Brain microvascular endothelial cell (primary cell): ENCODE measurements around the gene ABCB6.
A peak's percentile ranks its signal among the peaks of the same experiment; 100 is the strongest.

Experiments used
- DNase-seq: peaks from one replicate; pipeline ENCODE4 v3.0.0-alpha.2; 2020
- H3K27ac ChIP-seq: fragments of 250-450 bp; sonication (Bioruptor Pico); 2 replicates; pipeline ENCODE4 v1.5.1; 2020; ENCODE audit warnings: mild to moderate bottlenecking, moderate library complexity
- H3K27me3 ChIP-seq: fragments of 250-450 bp; sonication (Bioruptor Pico); replicated peaks from 2 replicates; pipeline ENCODE4 v1.5.1; 2020; ENCODE audit warnings: mild to moderate bottlenecking
- H3K36me3 ChIP-seq: fragments of 250-450 bp; sonication (Bioruptor Pico); replicated peaks from 2 replicates; pipeline ENCODE4 v1.5.1; 2020; ENCODE audit warnings: mild to moderate bottlenecking
- H3K4me3 ChIP-seq: 2 replicates; pipeline ENCODE4 v1.5.1; 2011; ENCODE audit warnings: low read depth, mild to moderate bottlenecking, control low read depth, low read length, moderate library complexity
- CTCF ChIP-seq: IDR thresholded peaks from 2 replicates; pipeline ENCODE4 v1.5.1; 2011; ENCODE audit warnings: low read depth, mild to moderate bottlenecking, moderate library complexity, low read length, control low read depth, inconsistent platforms; ENCODE audit errors: missing control alignments
- in situ Hi-C: cut with HindIII; loops from 2 replicates; pipeline ENCODE4 v1.10.0; 2017; ENCODE audit warnings: low sequenced_read_pairs, low pct_ligation_motif_present

The ABCB6 gene

GRCh38 chr2:219218217-219218731 is 484 bp downstream of the ABCB6 start:
- in situ Hi-C loops = no loop called here
- Histone ChIP-seq H3K27ac (peak overlapping the region; percentile 79), H3K36me3 (peaks cover 28% of the 10 kb centered on the region), H3K27me3 (no peaks in the 10 kb centered on the region), H3K4me3 (peak overlapping the region; percentile 64)
- no peak for TF ChIP-seq CTCF
- peak; percentile 75 for DNase-seq

GRCh38 chr2:219216535-219216915 is 2.2 kb downstream of the ABCB6 start:
- Histone ChIP-seq H3K36me3 (peaks cover 15% of the 10 kb centered on the region), H3K4me3 (no peak overlapping the region), H3K27ac (no peak overlapping the region), H3K27me3 (no peaks in the 10 kb centered on the region)
- in situ Hi-C loops = no loop called here
- DNase-seq = no peak
- no peak for TF ChIP-seq CTCF

GRCh38 chr2:219215871-219216534 is 2.8 kb downstream of the ABCB6 start:
- in situ Hi-C loops = no loop called here
- TF ChIP-seq CTCF = no peak
- Histone ChIP-seq H3K27me3 (no peaks in the 10 kb centered on the region), H3K36me3 (peaks cover 10% of the 10 kb centered on the region), H3K27ac (no peak overlapping the region), H3K4me3 (no peak overlapping the region)
- DNase-seq = no peak

- no peak overlapping the region for H3K27ac ChIP-seq
- in situ Hi-C loops = no loop called here
- no peak for DNase-seq
- H3K4me3 ChIP-seq = no peak overlapping the region
- H3K27me3 ChIP-seq = no peaks in the 10 kb centered on the region
- no peak for TF ChIP-seq CTCF
- H3K36me3 ChIP-seq = peaks cover 2% of the 10 kb centered on the region
Observed at GRCh38 chr2:219214786-219215185, 4.0 kb downstream of the ABCB6 start.

- H3K27ac ChIP-seq = no peak overlapping the region
- H3K4me3 ChIP-seq = no peak overlapping the region
- DNase-seq = no peak
- in situ Hi-C loops = no loop called here
- no peaks in the 10 kb centered on the region for H3K27me3 ChIP-seq
- H3K36me3 ChIP-seq = peaks cover 2% of the 10 kb centered on the region
- TF ChIP-seq CTCF = no peak
Observed at GRCh38 chr2:219214141-219214540, 4.6 kb downstream of the ABCB6 start.
